Natural killer cell (primary cell): ENCODE results near the gene PAQR8. TPM values are rescaled to one million over a fixed set of nuclear protein-coding genes. Genes with fewer than 3 reads are reported as not detected.

Source experiments
- ATAC-seq, 3 donors: fragments of 150-1000 bp in 2 of 3; fragments of 200-7000 bp in 1 of 3; cut with Tn5 transposase; 1 replicate in 1 of 3; 2 replicates in 2 of 3; pipeline ENCODE4 v1.10.0; 2021; ENCODE audit warnings: mild to moderate bottlenecking in 2 of 3, moderate library complexity in 2 of 3
- DNase-seq, 2 donors: peaks; one replicate each; pipeline versions ENCODE4 v3.0.0 to v3.0.0-alpha.2; 2013 to 2021; ENCODE audit warnings: mixed read lengths in 1 of 2
- H3K27ac ChIP-seq: one replicate; pipeline ENCODE4 v1.5.1; 2013; ENCODE audit warnings: mild to moderate bottlenecking, low read length
- H3K27me3 ChIP-seq: one replicate; pipeline ENCODE4 v1.6.1; 2013; ENCODE audit warnings: low read length; ENCODE audit not compliant: control insufficient read depth, insufficient read depth
- H3K36me3 ChIP-seq: one replicate; pipeline ENCODE4 v1.6.1; 2013; ENCODE audit warnings: low read length; ENCODE audit not compliant: control insufficient read depth, insufficient read depth
- H3K4me1 ChIP-seq: one replicate; pipeline ENCODE4 v1.6.1; 2013; ENCODE audit warnings: low read length; ENCODE audit not compliant: control insufficient read depth, insufficient read depth
- H3K4me3 ChIP-seq: one replicate; pipeline ENCODE4 v1.5.1; 2013; ENCODE audit warnings: low read length
- H3K9me3 ChIP-seq: one replicate; pipeline ENCODE4 v1.6.1; 2013; ENCODE audit warnings: low read length; ENCODE audit not compliant: control insufficient read depth, insufficient read depth
- H3K27ac Mint-ChIP-seq, 2 donors: one replicate each; pipeline ENCODE4 v1.8.0; 2022; ENCODE audit warnings: mild to moderate bottlenecking in 2 of 2, mixed read lengths in 2 of 2, moderate library complexity in 1 of 2
- H3K27me3 Mint-ChIP-seq, 2 donors: one replicate each; pipeline ENCODE4 v1.8.0; 2022; ENCODE audit warnings: low read depth in 2 of 2, mixed read lengths in 2 of 2
- H3K36me3 Mint-ChIP-seq: one replicate; pipeline ENCODE4 v1.8.0; 2022; ENCODE audit warnings: mixed read lengths
- H3K4me1 Mint-ChIP-seq, 2 donors: one replicate each; pipeline ENCODE4 v1.8.0; 2022; ENCODE audit warnings: mixed read lengths in 2 of 2
- H3K4me3 Mint-ChIP-seq: one replicate; pipeline ENCODE4 v1.8.0; 2022; ENCODE audit warnings: mild to moderate bottlenecking, moderate library complexity, mixed read lengths
- H3K9me3 Mint-ChIP-seq, 2 donors: one replicate each; pipeline ENCODE4 v1.8.0; 2022; ENCODE audit warnings: mixed read lengths in 2 of 2
- WGBS: methylation state at CpG from one replicate; pipeline ENCODE4 v1.1.7; 2013; ENCODE audit warnings: missing lambda C conversion rate; ENCODE audit not compliant: insufficient coverage; 5-methylcytosine and 5-hydroxymethylcytosine counted together
- intact Hi-C: fragments of 100-400 bp; cut with micrococcal nuclease; formaldehyde crosslinking; loops from one replicate; pipeline ENCODE4 v1.14.2; 2022
- total RNA-seq, 4 donors: library from RNA; stranded (reverse); fragments of 120-200 nt in 1 of 4; gene quantifications; one replicate each; pipeline versions ENCODE4 v1.2.3 to v1.2.4, GENCODE V29; 2013 to 2022
- TF ChIP-seq, protein P1 (sequence below): fragments of 200-600 bp; IDR thresholded peaks from one replicate; pipeline ENCODE4 v1.8.0; 2022; ENCODE audit warnings: antibody characterized with exemption

Gene PAQR8
- total RNA-seq, 3 donors from 2014 or later (not counting 1 experiment from before 2014, with no cell fraction given): 2.4 to 5.0 (median 4.6) TPM

DNA sequence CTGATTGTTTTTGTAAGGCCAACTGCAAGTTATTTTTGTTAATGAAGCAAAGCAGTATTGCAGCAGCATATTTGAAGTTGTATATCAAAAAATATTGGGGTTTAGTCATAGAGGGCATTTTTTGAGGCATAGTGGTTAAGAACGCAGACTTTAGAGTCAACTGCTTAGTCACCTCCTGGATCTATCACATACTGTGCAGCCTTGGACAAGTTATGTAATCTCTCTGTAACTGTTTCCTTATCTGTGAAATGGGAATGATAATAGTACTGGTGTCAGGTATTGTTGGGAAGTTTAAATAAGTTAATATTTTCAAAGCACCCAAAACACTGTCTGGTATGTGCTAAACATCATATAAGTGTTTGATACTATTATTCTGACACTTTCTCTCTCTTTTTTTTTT lies 31.0 kb downstream of the PAQR8 start:
- intact Hi-C loops: loop anchor here (5.0 to 10.0 kb wide), 2 partner anchors 86 to 218 kb away; no protein-coding TSS in a partner anchor
- H3K27ac Mint-ChIP-seq: peak overlapping the region; percentile 25 to 70
- no peaks in the 10 kb centered on the region for H3K9me3 ChIP-seq
- H3K4me3 Mint-ChIP-seq: no peak overlapping the region
- WGBS: 54% methylated on average over 1 of the region's 1 CpG
- TF ChIP-seq, protein P1, sequence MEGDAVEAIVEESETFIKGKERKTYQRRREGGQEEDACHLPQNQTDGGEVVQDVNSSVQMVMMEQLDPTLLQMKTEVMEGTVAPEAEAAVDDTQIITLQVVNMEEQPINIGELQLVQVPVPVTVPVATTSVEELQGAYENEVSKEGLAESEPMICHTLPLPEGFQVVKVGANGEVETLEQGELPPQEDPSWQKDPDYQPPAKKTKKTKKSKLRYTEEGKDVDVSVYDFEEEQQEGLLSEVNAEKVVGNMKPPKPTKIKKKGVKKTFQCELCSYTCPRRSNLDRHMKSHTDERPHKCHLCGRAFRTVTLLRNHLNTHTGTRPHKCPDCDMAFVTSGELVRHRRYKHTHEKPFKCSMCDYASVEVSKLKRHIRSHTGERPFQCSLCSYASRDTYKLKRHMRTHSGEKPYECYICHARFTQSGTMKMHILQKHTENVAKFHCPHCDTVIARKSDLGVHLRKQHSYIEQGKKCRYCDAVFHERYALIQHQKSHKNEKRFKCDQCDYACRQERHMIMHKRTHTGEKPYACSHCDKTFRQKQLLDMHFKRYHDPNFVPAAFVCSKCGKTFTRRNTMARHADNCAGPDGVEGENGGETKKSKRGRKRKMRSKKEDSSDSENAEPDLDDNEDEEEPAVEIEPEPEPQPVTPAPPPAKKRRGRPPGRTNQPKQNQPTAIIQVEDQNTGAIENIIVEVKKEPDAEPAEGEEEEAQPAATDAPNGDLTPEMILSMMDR: no peak
- no peaks in the 10 kb centered on the region for H3K9me3 Mint-ChIP-seq
- H3K36me3 Mint-ChIP-seq: no peaks in the 10 kb centered on the region
- H3K27me3 ChIP-seq: no peaks in the 10 kb centered on the region
- H3K4me3 ChIP-seq: no peak overlapping the region
- H3K27me3 Mint-ChIP-seq: no peaks in the 10 kb centered on the region
- no peaks in the 10 kb centered on the region for H3K36me3 ChIP-seq
- DNase-seq (peak in 1 of 2 donors; percentile 48), ATAC-seq (no peak)
- H3K27ac ChIP-seq: no peak overlapping the region
- H3K4me1 ChIP-seq: peaks cover 39% of the 10 kb centered on the region
- peaks cover 65 to 72% of the 10 kb centered on the region in 2 donors for H3K4me1 Mint-ChIP-seq

DNA sequence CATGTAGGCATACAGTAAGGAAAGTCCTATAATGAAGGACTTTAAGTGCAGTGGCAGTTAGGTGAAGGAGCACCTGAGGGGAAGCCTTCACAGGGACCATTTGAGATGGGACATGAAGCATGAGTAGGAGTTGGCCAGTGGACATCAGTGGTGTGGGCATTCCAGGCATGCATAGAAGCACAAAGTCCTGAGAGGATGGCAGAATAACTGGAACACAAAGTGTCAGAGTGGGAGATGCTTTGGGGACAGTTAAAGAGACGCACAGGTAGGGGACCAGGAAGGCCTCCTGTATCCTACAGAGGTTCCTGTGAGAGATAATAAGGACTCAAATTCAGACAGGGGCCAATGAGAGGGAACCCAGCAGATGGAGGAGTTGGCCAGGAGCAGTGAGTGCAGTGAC lies 31.8 kb downstream of the PAQR8 start:
- no peak overlapping the region for H3K4me3 Mint-ChIP-seq
- H3K4me3 ChIP-seq: no peak overlapping the region
- no peaks in the 10 kb centered on the region for H3K9me3 ChIP-seq
- intact Hi-C loops: loop anchor here (5.0 to 10.0 kb wide), 2 partner anchors 86 to 219 kb away; no protein-coding TSS in a partner anchor
- peaks cover 48% of the 10 kb centered on the region for H3K4me1 ChIP-seq
- WGBS: 100% methylated on average over 1 of the region's 1 CpG
- DNase-seq (no peak), ATAC-seq (no peak)
- H3K27ac ChIP-seq: peak overlapping the region; percentile 52
- no peaks in the 10 kb centered on the region for H3K36me3 ChIP-seq
- TF ChIP-seq, protein P1: no peak
- no peaks in the 10 kb centered on the region for H3K36me3 Mint-ChIP-seq
- H3K9me3 Mint-ChIP-seq: no peaks in the 10 kb centered on the region
- H3K27me3 ChIP-seq: no peaks in the 10 kb centered on the region
- H3K27me3 Mint-ChIP-seq: no peaks in the 10 kb centered on the region
- peak overlapping the region; percentile 25 to 70 for H3K27ac Mint-ChIP-seq
- H3K4me1 Mint-ChIP-seq: peaks cover 71% of the 10 kb centered on the region in 2 donors

DNA sequence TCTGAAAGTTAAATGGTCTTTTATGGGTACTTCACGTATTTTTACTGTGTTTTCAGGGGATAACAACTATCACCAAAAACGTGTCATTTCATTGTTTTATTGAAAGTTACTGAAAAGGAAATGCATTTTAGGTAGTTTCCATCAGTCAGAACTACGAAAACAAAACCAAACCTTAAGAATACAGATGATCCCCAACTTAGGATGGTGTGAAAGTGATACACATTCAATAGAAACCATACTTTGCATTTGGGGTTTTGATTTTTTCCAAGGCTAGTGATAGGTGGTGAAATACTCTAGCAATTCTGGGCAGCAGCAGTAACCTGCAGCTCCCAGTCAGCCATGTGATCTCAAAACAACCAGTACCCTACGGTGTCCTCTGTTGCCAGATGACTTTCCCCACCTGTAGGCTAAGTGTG lies 32.3 kb downstream of the PAQR8 start:
- peak overlapping the region; percentile 52 for H3K27ac ChIP-seq
- no peaks in the 10 kb centered on the region for H3K9me3 Mint-ChIP-seq
- H3K4me1 Mint-ChIP-seq: peaks cover 71 to 72% of the 10 kb centered on the region in 2 donors
- no peaks in the 10 kb centered on the region for H3K27me3 ChIP-seq
- no peaks in the 10 kb centered on the region for H3K36me3 Mint-ChIP-seq
- H3K27me3 Mint-ChIP-seq: no peaks in the 10 kb centered on the region
- peaks cover 48% of the 10 kb centered on the region for H3K4me1 ChIP-seq
- TF ChIP-seq, protein P1: no peak
- ATAC-seq: peak in 2 of 3 donors; percentile 19 to 23
- whole genome bisulfite sequencing: 20% methylated on average over 1 of the region's 4 CpGs
- H3K4me3 Mint-ChIP-seq: no peak overlapping the region
- intact Hi-C loops: loop anchor here (5.0 to 10.0 kb wide), 2 partner anchors 87 to 219 kb away; no protein-coding TSS in a partner anchor
- no peak overlapping the region for H3K4me3 ChIP-seq
- no peaks in the 10 kb centered on the region for H3K9me3 ChIP-seq
- no peaks in the 10 kb centered on the region for H3K36me3 ChIP-seq
- peak overlapping the region; percentile 25 to 70 for H3K27ac Mint-ChIP-seq
- peak in 1 of 2 donors; percentile 70 for DNase-seq

DNA sequence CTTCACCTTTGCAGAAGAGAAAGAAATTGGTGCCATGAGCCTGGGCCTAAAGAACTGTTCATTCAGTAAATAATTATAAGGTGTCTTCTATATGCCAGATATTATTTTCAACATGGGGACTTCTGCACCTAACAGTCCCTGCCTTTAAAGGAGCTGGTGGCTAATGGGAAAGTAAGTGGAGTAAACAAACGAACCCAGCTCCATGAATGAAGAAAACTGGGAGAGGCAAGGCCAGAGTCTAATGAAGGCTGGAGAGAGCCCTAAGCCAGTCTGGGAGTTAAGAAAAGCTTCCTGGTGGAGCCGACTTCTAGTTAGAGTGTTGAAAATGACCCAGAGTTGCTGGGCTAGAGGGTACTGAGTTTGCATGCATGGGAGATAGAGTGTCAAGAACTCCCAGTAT lies 34.0 kb downstream of the PAQR8 start:
- Mint-ChIP-seq H3K4me1 (peaks cover 64% of the 10 kb centered on the region in 2 donors), H3K36me3 (no peaks in the 10 kb centered on the region), H3K9me3 (no peaks in the 10 kb centered on the region), H3K4me3 (peak overlapping the region; percentile 61), H3K27ac (peak overlapping the region; percentile 21 to 84), H3K27me3 (no peaks in the 10 kb centered on the region)
- no peaks in the 10 kb centered on the region for H3K9me3 ChIP-seq
- H3K4me3 ChIP-seq: no peak overlapping the region
- WGBS: 100% methylated on average over 2 of the region's 2 CpGs
- intact Hi-C loops: loop anchor here (10.0 kb wide), 1 partner anchor 221 kb away; no protein-coding TSS in a partner anchor
- H3K36me3 ChIP-seq: no peaks in the 10 kb centered on the region
- H3K4me1 ChIP-seq: peaks cover 37% of the 10 kb centered on the region
- no peak for DNase-seq
- no peak overlapping the region for H3K27ac ChIP-seq
- no peak for ATAC-seq
- TF ChIP-seq, protein P1: no peak
- no peaks in the 10 kb centered on the region for H3K27me3 ChIP-seq
